ENCODE results near the gene LILRB1.
"Not testable (repeated sequence)": the region's sequence is repeated elsewhere in the genome, so short reads cannot be mapped to it uniquely, and the experiment has no call there.

LILRB1 gene

DNA sequence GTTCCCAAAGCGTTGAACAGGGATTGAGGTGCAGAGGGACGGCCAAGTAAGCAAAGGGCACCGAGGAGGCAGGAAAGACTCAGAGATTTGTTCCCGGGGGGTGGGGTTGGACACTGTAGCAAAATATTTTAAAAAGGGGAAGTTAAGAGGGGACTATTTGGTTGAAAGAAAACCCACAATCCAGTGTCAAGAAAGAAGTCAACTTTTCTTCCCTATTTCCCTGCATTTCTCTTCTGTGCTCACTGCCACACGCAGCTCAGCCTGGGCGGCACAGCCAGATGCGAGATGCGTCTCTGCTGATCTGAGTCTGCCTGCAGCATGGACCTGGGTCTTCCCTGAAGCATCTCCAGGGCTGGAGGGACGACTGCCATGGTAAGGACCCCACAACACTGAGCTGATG, at the start of gene LILRB1:
LILRB1 (plus strand) TSS at position 223 of the 400 bp plus-strand sequence. CDS start 590 bp downstream, outside the sequence.
- not testable (repeated sequence) for DNase-seq (ENCODE audit: low read depth)

DNA sequence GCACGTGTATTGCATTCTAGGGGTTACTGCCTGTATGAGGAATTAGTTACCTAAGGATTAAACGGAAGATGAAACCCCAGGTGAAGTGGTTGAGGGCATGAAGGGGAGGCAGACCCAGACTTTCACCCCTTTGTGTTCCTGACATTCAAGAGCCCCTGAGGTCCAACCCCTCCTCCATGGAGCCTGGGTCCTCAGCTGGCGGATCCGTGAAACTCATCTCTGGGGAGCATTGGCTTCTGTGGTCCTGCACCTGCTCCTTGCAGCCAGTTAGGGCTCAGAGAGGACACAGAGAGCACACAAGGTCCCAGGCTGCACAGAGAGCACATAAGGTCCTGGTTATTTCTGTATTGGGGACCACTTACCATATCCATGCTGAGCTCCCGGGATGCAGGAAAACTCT, 43.9 kb upstream of the LILRB1 start:
- no peak for DNase-seq (ENCODE audit: low read depth)

DNA sequence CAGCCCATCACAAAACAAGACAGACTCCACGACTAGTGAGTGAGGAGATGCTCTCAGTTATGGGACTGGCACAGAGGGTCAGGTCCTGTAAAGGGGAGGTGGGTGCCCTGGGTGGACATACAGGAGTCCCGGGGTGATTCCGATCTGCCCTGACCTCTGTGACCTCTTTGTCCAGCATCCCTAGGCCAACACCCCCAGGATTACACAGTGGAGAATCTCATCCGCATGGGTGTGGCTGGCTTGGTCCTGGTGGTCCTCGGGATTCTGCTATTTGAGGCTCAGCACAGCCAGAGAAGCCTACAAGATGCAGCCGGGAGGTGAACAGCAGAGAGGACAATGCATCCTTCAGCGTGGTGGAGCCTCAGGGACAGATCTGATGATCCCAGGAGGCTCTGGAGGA, 43.3 kb upstream of the LILRB1 start:
- DNase-seq (ENCODE audit: low read depth) = no peak

DNA sequence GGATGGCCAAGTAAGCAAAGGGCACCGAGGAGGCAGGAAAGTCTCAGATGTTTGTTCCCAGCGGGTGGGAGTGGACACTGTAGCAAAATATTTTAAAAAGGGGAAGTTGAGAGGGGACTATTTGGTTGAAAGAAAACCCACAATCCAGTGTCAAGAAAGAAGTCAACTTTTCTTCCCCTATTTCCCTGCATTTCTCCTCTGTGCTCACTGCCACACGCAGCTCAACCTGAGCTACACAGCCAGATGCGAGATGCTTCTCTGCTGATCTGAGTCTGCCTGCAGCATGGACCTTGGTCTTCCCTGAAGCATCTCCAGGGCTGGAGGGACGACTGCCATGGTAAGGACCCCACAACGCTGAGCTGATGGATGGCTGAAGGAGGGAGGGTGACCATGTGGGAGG, 36.8 kb upstream of the LILRB1 start, which contains the start of gene LILRA1:
LILRA1 (plus strand) TSS at position 188 of the 400 bp plus-strand sequence. CDS start 613 bp downstream, outside the sequence.
- not testable (repeated sequence) for DNase-seq (ENCODE audit: low read depth)

DNA sequence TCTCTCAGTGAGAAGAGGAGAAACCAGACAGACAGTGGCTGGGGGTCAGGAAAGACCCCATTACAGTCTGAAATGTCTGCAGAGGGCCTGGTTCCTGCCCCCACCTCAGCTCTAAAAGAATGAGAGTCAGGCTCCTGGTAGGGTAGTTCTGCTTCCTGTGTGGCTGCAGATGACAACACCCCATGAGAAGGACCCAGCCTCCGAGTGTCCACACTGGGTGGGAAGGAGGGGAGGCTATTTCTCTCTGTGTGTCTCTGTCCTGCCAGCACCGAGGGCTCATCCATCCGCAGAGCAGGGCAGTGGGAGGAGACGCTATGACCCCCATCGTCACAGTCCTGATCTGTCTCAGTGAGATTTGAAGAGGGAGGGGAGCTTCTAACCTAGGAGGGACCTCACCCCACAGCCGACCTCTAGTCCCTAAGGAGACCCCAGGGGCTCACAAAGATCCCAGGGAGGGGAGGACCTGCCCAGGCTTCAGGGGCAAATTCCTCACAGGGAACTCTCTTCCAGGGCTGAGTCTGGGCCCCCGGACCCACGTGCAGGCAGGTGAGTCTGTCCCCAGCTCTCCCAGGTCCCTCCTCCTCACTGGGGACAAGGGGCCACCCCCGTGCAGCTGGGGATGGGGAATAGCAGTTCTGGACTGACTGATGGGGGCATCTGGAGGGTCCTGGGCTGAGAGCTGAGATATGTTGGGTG, 36.2 kb upstream of the LILRB1 start:
- DNase-seq (ENCODE audit: low read depth) = not testable (repeated sequence)

DNA sequence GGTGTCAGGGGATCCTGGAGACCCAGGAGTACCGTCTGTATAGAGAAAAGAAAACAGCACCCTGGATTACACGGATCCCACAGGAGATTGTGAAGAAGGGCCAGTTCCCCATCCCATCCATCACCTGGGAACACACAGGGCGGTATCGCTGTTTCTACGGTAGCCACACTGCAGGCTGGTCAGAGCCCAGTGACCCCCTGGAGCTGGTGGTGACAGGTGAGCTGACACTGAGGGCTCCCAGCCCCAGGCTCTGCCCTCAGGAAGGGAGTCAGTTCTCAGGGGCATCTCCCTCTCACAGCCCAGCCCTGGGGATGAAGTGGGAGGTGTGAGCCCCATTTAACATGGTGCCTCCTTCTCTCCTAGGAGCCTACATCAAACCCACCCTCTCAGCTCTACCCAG, 35.5 kb upstream of the LILRB1 start:
- DNase-seq (ENCODE audit: low read depth) = no peak

DNA sequence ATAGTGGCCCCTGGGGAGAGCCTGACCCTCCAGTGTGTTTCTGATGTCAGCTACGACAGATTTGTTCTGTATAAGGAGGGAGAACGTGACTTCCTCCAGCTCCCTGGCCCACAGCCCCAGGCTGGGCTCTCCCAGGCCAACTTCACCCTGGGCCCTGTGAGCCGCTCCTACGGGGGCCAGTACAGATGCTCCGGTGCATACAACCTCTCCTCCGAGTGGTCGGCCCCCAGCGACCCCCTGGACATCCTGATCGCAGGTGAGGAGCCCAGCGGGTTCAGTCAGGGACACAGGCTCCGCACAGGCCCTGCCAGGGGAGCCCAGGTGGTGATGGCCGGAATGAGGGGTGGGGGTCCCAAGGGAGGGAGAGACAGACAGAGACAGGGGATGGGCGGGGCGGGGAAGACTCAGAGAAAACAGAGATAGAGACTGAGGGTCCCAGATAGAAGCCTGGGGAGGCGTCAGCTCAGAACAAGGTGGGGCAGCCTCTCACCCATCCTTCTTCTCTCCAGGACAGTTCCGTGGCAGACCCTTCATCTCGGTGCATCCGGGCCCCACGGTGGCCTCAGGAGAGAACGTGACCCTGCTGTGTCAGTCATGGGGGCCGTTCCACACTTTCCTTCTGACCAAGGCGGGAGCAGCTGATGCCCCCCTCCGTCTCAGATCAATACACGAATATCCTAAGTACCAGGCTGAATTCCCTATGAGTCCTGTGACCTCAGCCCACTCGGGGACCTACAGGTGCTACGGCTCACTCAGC, 34.4 kb upstream of the LILRB1 start:
- not testable (repeated sequence) for DNase-seq (ENCODE audit: low read depth)

DNA sequence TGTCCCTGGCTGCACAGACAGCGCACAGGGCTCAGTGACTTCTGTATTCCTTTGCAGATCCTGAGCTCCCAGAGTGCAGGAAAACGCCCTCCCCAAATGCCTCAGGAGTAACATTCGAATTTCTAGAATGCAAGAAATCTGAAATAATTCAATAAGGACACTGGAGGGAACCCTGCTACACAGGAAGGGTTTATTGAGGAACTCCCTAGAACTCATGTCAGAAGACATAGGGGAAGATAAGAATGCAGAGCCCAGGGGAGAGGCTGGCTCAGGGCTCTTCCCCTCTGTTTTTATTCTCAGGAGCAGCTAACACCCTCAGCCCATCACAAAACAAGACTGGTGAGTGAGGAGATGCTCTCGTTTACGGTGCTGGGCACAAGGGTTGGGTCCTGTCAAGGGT, 30.1 kb upstream of the LILRB1 start:
- no peak for DNase-seq (ENCODE audit: low read depth)

DNA sequence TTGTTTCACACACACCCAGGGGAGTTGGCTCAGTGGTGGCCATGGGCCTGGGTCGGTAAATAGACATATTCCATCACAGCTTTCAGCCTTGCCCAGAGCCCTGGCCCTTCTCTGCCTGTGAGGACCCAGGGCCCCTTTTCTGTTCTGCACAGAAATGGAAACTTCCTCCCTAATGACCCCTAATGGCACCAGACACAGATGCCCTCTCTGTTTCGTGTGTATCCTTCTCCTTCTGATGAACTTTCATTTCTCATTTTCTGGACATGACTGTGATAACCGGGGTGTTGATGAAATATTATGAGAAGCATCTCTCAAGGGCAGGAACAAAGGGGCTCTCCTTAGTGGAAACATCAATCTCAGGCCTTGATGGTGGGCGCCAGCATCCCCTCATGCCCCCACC, 24.1 kb upstream of the LILRB1 start:
- DNase-seq (ENCODE audit: low read depth) = no peak

DNA sequence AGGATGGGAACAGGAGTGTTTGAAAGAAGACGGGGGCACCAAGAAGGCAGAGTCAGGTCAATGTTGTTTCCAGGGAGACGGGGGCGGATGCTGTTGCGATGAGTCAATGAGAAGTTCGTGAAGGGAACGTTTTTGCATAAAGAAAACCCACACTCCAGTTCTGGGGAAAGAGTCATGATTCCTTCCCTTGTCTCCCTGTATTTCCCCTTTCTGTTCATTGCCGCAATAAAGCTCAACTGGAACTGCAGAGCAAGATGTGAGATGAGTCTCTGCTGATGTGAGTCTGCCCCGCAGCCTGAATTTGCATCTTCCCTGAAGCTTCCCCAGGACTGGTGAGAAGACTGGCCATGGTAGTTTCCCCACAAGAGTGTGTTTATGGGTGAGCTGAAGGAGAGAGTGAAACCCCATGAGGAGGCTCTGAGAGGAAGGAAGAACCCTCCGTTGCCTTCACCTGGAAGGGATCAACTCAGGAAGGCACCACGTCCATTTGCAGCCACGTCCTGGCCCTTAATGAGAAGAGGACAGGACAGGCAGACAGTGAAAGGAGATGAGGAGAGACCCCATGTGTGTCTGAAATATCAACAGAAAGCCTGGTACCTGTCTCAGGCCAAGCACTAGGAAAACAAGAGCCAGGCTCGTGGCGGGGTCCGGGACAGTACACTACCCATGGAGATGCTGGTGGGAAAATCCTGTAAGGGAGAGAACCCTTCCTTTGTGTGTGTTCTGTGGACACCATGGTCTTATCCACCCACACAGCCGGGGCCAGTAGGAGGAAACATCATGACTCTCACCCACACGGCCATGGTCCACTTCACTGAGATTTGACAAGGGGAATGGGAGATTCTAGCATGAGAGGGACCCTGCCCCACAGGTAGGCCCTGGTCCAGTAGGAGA, 23.1 kb upstream of the LILRB1 start:
- DNase-seq (ENCODE audit: low read depth) = no peak

DNA sequence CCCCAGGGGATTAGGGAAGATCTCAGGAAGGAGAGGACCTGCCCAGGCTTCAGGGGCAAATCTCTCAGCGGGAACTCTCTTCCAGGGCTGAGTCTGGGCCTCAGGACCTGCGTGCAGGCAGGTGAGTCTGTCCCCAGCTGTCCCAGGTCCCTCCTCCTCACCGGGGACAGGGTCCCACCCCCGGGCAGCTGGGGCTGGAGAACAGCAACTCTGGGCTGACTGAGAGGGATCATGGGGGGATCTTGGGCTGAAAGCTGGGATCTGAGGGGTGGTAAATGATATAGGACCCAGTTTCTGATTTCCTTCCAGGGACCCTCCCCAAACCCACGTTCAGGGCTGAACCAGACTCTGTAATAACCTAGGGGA, 22.5 kb upstream of the LILRB1 start:
- DNase-seq (ENCODE audit: low read depth) = no peak

DNA sequence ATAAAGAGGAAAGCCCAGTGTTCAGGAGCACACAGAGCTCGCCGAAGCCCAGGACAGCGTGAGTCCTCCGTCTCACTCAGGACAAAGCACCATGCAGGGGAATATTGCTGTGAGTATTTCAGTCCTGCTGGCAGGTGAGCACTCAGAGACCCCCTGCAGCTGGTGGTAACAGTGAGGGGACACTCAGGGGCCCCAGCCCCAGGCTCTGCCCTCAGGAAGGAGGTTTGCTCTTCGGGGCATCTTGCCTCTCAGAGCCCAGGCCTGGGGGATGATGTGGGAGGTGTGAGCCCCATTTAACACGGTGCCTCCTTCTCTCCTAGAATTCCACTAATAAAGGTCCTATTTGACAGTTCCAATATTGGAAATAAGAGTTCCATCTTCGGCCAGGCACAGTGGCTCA, 22.1 kb upstream of the LILRB1 start:
- DNase-seq (ENCODE audit: low read depth) = no peak

DNA sequence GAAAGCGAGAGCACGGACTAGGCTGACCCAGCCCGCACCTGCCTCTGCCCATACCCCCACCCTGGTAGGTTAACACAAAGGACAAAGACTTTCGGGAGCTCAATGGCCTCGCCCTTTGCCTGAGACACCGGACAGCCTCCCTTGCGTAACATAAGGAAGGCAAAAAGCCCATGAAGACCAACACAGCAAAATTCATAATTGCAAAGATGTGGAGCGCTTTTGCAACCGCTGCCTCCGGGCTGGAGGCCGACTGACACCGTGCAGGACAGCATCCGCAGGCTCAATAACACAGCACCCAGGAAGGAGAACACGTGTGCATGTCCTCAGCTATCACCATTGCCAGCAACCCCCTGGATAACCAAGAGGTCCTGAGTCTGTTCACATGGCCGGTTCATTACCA, 21.5 kb upstream of the LILRB1 start:
- DNase-seq (ENCODE audit: low read depth) = no peak

DNA sequence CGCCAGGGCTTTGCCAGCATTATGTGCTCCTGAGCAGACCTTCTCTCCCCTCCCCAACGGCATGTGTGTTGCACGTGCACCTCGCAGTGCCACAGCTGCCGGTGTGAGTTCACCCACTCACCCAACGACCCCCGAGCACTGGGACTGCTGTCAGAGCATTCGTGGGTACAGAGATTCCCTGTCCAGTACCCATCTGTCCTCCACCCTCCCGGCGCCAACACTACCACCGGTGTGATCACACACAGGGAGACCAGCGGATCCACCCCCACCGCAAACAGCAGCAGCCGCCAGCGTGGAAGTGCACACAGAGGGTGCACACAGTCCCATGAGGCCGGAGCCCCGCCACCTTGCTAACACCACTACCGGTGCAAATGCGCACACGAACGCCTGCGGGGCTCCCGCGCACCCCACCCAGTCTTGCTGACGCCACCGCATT, 20.9 kb upstream of the LILRB1 start:
- DNase-seq (ENCODE audit: low read depth) = no peak

DNA sequence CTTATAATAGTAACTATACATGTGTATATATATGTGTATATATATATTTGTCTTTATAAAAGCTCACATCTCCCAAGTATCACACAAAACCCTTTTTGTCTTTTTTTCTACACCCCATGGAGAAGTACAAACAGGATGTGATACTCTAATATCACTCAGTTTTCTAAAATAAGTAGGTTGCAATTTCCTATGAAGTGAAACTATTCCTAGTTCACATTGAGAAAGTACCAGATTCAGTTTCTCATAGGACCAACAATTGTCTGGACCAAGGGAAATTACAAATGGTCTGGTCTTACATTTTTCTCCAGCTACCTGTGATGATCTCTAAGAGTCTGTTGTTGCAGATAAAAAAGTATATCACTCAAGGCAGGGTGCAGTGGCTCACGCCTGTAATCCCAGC, 17.9 kb upstream of the LILRB1 start:
- DNase-seq (ENCODE audit: low read depth) = no peak

DNA sequence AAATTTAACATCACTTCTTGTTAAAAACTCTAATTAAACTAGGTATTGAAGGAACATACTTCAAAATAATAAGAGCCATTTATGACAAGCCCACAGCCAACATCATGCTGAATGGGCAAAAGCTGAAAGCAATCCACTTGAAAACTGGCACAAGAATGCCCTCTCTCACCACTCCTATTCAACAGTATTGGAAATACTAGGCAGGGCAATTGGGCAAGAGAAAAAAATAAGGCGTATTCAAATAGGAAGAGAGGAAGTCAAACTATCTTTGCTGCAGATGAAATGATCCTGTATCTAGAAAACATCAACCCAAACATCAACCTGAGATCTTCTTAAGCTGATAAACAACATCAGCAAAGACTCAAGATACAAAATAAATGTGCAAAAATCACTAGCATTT, 15.6 kb upstream of the LILRB1 start:
- no peak for DNase-seq (ENCODE audit: low read depth)

DNA sequence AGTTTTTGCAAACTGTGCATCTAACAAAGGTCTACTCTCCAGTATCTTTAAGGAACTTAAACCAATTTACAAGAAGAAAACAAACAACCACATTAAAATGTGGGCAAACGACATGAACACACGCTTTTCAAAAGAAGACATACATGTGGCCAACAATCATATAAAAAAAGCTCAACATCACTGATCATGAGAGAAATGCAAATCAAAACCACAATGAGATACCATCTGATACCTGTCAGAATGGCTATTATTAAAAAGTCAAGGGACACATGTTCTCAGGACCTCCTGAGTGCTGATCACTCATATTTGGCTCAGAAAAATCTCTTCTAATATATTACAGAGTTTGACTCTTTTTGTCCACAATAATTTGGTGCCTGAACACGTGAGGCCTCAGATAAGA, 14.2 kb upstream of the LILRB1 start:
- DNase-seq (ENCODE audit: low read depth) = no peak

DNA sequence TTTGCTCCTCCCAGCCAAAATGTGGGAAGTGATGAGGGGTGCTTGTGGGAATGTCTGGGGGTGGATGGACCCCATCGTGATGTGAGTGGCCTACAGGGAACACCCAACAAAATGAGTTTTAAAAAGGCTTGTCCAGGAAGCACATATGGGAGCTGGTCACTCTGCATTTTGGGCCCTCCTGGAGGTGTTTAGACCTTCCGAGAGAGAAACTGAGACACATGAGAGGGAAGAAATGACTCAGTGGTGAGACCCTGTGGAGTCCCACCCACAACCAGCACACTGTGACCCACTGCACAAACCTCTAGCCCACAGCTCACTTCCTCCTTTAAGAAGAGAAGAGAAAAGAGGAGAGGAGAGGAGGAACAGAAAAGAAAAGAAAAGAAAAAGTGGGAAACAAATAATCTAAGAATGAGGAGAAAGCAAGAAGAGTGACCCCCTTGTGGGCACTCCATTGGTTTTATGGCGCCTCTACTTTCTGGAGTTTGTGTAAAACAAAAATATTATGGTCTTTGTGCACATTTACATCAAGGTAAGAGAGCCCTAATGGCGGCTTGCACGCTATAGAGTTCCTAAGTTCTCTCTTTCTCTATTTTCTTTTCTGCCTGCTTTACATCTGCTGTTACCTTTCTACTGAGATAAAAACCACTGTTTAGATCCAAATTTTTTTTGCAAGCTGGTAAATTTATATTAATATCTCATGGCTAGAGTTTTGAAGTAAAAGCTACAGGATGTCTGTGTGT, 13.3 kb upstream of the LILRB1 start:
- DNase-seq (ENCODE audit: low read depth) = no peak

DNA sequence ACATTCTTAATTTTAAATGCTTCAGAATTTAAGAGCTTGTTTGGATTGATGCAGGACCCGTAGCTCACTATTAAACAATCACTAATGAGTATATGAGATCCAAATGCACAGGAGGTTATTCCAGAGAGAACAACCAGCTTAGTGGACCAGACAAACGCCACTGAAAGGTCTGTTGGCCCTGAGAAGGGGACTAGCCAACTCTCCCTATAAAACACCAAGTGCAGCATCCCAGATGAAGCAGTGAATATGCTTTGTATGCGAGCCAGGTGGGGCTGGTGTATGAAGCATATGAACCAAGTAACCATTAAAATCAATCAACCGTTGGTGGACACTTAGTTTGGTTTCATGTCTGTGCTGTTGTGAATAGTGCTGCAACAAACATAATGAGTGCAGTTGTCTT, 9.8 kb upstream of the LILRB1 start:
- DNase-seq (ENCODE audit: low read depth) = no peak

DNA sequence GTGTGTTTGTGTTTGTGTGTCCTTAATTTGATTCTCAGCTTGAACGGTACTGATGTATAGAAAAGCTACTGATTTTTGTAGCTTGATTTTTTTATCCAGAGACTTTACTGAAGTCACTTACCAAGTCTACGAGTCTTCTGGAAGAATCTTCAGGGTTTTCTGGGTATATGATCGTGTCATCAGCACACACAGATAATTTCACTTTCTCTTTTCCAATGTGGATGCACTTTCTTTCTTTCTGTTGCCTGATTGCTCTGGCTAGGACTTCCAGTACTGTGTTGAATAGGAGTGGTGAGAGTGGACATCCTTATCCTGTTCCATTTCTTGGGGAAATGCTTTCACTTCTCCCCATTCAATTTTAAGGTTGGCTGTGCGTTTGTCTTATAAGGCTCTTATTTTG, 7.9 kb upstream of the LILRB1 start:
- no peak for DNase-seq (ENCODE audit: low read depth)

DNA sequence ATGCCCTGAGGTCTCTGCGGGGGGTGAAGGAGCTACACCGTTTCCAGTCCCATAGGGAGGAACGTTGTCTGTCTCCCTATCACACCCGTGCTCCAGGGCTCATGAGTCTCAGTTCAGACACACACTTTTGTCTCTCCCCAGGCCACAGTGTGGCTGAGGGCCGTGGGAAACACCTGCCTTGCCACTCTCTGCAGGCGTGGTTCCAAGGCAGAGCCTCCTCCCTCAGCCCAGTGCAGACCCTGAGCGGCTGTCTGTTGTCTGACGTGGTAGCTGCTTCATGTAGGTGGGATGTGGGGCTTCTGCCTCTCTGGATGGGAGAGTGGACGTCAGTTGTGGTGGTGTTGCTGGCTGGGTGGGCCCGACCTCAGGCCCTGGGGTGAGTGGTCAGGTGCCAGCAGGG, 6.0 kb upstream of the LILRB1 start:
- DNase-seq (ENCODE audit: low read depth) = not testable (repeated sequence)
